Measurements from ENCODE around the gene ARNT2.

GRCh38 chr15:80442728-80443403 lies 38.7 kb downstream of the ARNT2 start:
- TF ChIP-seq POLR2A (IDR thresholded peaks at IDR 0.05; ENCODE audit: low read length): no peak
- TF ChIP-seq GATA1 (IDR thresholded peaks at IDR 0.05; ENCODE audit: low read depth, low read length): no peak
